ENCODE measurements around the gene IGFLR1. TPM values are rescaled to one million over a fixed set of nuclear protein-coding genes. Genes with fewer than 3 reads are reported as not detected.

IGFLR1 gene
- total and polyA plus RNA-seq, 2 of the 8 experiments (the other 6 are each of a cell fraction or from before 2014, with no cell fraction given) = 8.4 to 28.9 TPM

DNA sequence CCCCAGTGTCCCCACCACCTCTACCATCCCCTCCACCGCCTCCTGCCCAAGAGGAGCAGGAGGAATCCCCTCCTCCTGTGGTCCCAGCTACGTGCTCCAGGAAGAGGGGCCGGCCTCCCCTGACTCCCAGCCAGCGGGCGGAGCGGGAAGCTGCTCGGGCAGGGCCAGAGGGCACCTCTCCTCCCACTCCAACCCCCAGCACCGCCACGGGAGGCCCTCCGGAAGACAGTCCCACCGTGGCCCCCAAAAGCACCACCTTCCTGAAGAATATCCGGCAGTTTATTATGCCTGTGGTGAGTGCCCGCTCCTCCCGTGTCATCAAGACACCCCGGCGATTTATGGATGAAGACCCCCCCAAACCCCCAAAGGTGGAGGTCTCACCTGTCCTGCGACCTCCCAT, 21.6 kb downstream of the IGFLR1 start:
- H3K79me1 ChIP-seq (ENCODE audit: low read depth, low read length) = peaks cover 8% of the 10 kb centered on the region
- no peak overlapping the region for H2AFZ ChIP-seq (ENCODE audit: low read length)
- no peak overlapping the region for H4K5ac ChIP-seq (ENCODE audit: insufficient read length, low read depth, low read length)
- POLR2A ChIA-PET (ENCODE audit: partially characterized antibody) = interaction anchor here (5.0 kb wide), 1 partner anchor 17 kb away, joined by 54 read pairs; no protein-coding TSS in a partner anchor
- H2BK15ac ChIP-seq (ENCODE audit: low read length) = no peak overlapping the region
- DNase-seq (ENCODE audit: low read depth in 1 of 2, low spot score in 2 of 2) (no peak), FAIRE-seq (no peak)
- no peak overlapping the region for H3K4me3 ChIP-seq (ENCODE audit: extremely low read depth in 1 of 4, insufficient read depth in 2 of 4, low read depth in 3 of 4, low read length in 4 of 4)
- H3K18ac ChIP-seq (ENCODE audit: extremely low read depth, low read length) = no peak overlapping the region
- H3K36me3 ChIP-seq (ENCODE audit: control insufficient read depth in 2 of 4, insufficient read depth in 4 of 4, low read length in 3 of 4) = peaks cover 24 to 47% (median 32%) of the 10 kb centered on the region in 4 experiments
- no peak overlapping the region for H2BK12ac ChIP-seq (ENCODE audit: low read depth, low read length)
- CTCF ChIA-PET (ENCODE audit: partially characterized antibody) = interaction anchor here (1.3 to 11.8 kb wide), 2 partner anchors 18 to 26 kb away, joined by 5 to 80 read pairs; partner anchors contain the start of gene IGFLR1
- H2BK5ac ChIP-seq (ENCODE audit: low read depth, low read length) = no peak overlapping the region
- no peaks in the 10 kb centered on the region for H3K27me3 ChIP-seq (replicated peaks in 1 of 4; ENCODE audit: control insufficient read depth in 3 of 4, extremely low read depth in 1 of 4, insufficient read depth in 3 of 4, low read length in 3 of 4)
- H2BK20ac ChIP-seq (ENCODE audit: low read length) = no peak overlapping the region
- H3K23me2 ChIP-seq (ENCODE audit: low read depth, low read length) = peaks cover 12% of the 10 kb centered on the region
- no peak overlapping the region for H3K4me2 ChIP-seq (ENCODE audit: insufficient read depth in 1 of 2, low read depth in 2 of 2, low read length in 2 of 2)
- no peak overlapping the region for H3K56ac ChIP-seq (replicated peaks; ENCODE audit: insufficient read length, low read depth, low read length)
- H4K20me1 ChIP-seq (replicated peaks in 1 of 2; ENCODE audit: control insufficient read depth in 1 of 2, insufficient read depth in 2 of 2, low read length in 2 of 2) = peaks cover 7 to 9% of the 10 kb centered on the region in 2 experiments
- H3K9ac ChIP-seq (replicated peaks in 1 of 4; ENCODE audit: extremely low read depth in 1 of 4, low read depth in 3 of 4, low read length in 3 of 4) = no peak overlapping the region
- no peaks in the 10 kb centered on the region for H3K9me3 ChIP-seq (ENCODE audit: insufficient read depth in 2 of 2, low read depth in 1 of 2, low read length in 1 of 2)
- H3K4me1 ChIP-seq (replicated peaks in 1 of 4; ENCODE audit: control insufficient read depth in 3 of 4, insufficient read depth in 4 of 4, low read length in 3 of 4) = peaks cover 0 to 11% (median 5%) of the 10 kb centered on the region in 4 experiments; a peak in 6 of 7 replicates
- H3K79me2 ChIP-seq (ENCODE audit: control insufficient read depth in 1 of 2, insufficient read depth in 2 of 2, low read length in 2 of 2) = peaks cover 0 to 20% of the 10 kb centered on the region in 2 experiments; a peak in 2 of 4 replicates
- no peak overlapping the region for H2AK5ac ChIP-seq (ENCODE audit: low read depth, low read length)
- H3K23ac ChIP-seq (ENCODE audit: insufficient read length) = no peak overlapping the region
- no peak overlapping the region for H2BK120ac ChIP-seq (replicated peaks; ENCODE audit: low read depth, low read length)
- no peak overlapping the region for H4K91ac ChIP-seq (replicated peaks; ENCODE audit: insufficient read length, low read length)
- no peak overlapping the region for H3K4ac ChIP-seq (replicated peaks; ENCODE audit: insufficient read length, low read depth, low read length)
- H3K14ac ChIP-seq (ENCODE audit: insufficient read length) = no peak overlapping the region
- H3K27ac ChIP-seq (ENCODE audit: low read depth, low read length) = no peak overlapping the region
- 92% methylated on average over 15 of the region's 17 CpGs; no CpG with 5 or more reads in 1 of the 2 experiments for WGBS, 2 experiments (ENCODE audit: extremely low coverage in 1 of 2, insufficient coverage in 1 of 2, insufficient read length in 1 of 2, insufficient replicate concordance in 2 of 2, low coverage in 1 of 2, low lambda C conversion rate in 2 of 2, missing lambda C conversion rate in 1 of 2)
- no peak overlapping the region for H4K8ac ChIP-seq (ENCODE audit: extremely low read depth, insufficient read depth, low read length)
- TF ChIP-seq PHF8 (conservative IDR thresholded peaks at IDR 0.05; ENCODE audit: low read depth, low read length) (no peak), KDM4A (IDR thresholded peaks at IDR 0.05; ENCODE audit: low read depth, low read length, severe bottlenecking) (no peak), CTBP2 (IDR thresholded peaks at IDR 0.05; ENCODE audit: borderline replicate concordance, insufficient read depth, insufficient read length, low read length) (no peak), BRCA1 (IDR thresholded peaks at IDR 0.05; ENCODE audit: low read depth, low read length) (no peak), SUZ12 (IDR thresholded peaks at IDR 0.05; ENCODE audit: low read length) (no peak), CBX8 (IDR thresholded peaks at IDR 0.05; ENCODE audit: borderline replicate concordance, low read depth, low read length) (no peak), JUND (IDR thresholded peaks at IDR 0.05; ENCODE audit: low read length) (no peak), NANOG (IDR thresholded peaks at IDR 0.05; ENCODE audit: insufficient read depth, low read depth, low read length, poor library complexity, severe bottlenecking) (no peak), BCL11A (IDR thresholded peaks at IDR 0.05; ENCODE audit: low read depth in 2 of 2, low read length in 2 of 2) (no peak), POLR2A (IDR thresholded peaks at IDR 0.05; ENCODE audit: control extremely low read depth in 1 of 2, low read depth in 2 of 2, low read length in 2 of 2) (no peak), KDM5A (IDR thresholded peaks at IDR 0.05; ENCODE audit: low read length) (no peak), EGR1 (IDR thresholded peaks at IDR 0.05; ENCODE audit: borderline replicate concordance, low read depth, low read length) (no peak), TEAD4 (IDR thresholded peaks at IDR 0.05; ENCODE audit: low read depth, low read length) (no peak), CHD1 (IDR thresholded peaks at IDR 0.05; ENCODE audit: low read depth, low read length) (no peak), ASH2L (IDR thresholded peaks at IDR 0.05; ENCODE audit: low read length) (no peak)

Measured in H1 (cell line).